HepG2 (cell line): Measurements from ENCODE around the gene PHKG1. TPM values are rescaled to one million over a fixed set of nuclear protein-coding genes. Genes with fewer than 3 reads are reported as not detected.

Source experiments
- ADNP ChIP-seq: sonication (generic); formaldehyde crosslinking; IDR thresholded peaks from 2 replicates; pipeline ENCODE4 v1.4.0; 2020; ENCODE audit warnings: missing genetic modification reagents
- CENPT ChIP-seq: sonication (generic); formaldehyde crosslinking; IDR thresholded peaks from 2 replicates; pipeline ENCODE4 v1.8.0; 2022; ENCODE audit warnings: low read depth, mild to moderate bottlenecking, moderate library complexity, missing genetic modification reagents
- FOXO4 ChIP-seq: sonication (generic); formaldehyde crosslinking; conservative IDR thresholded peaks from 2 replicates; pipeline ENCODE4 v1.8.1; 2023; ENCODE audit warnings: missing genetic modification reagents
- HNRNPL ChIP-seq: fragments of 200-400 bp; formaldehyde crosslinking; IDR thresholded peaks from 2 replicates; pipeline ENCODE4 v1.6.1; 2017; ENCODE audit warnings: mild to moderate bottlenecking, low read depth, low read length
- HNRNPUL1 ChIP-seq: fragments of 200-400 bp; formaldehyde crosslinking; IDR thresholded peaks from 2 replicates; pipeline ENCODE4 v1.6.1; 2017; ENCODE audit warnings: low read depth, mild to moderate bottlenecking, low read length, moderate library complexity
- HOXA3 ChIP-seq: sonication (generic); formaldehyde crosslinking; IDR thresholded peaks from 2 replicates; pipeline ENCODE4 v1.5.0; 2020; ENCODE audit warnings: missing genetic modification reagents
- NR1H2 ChIP-seq: sonication (generic); formaldehyde crosslinking; IDR thresholded peaks from 2 replicates; pipeline ENCODE4 v1.8.1; 2022; ENCODE audit warnings: low read depth, missing genetic modification reagents, borderline replicate concordance
- RARA ChIP-seq: IDR thresholded peaks from 2 replicates; pipeline ENCODE4 v1.6.1; 2016; ENCODE audit warnings: missing genetic modification reagents, missing compliant biosample characterization
- SIX4 ChIP-seq: sonication (generic); formaldehyde crosslinking; IDR thresholded peaks from 2 replicates; pipeline ENCODE4 v1.4.0; 2020; ENCODE audit warnings: missing genetic modification reagents
- SRSF9 ChIP-seq: fragments of 200-400 bp; formaldehyde crosslinking; IDR thresholded peaks from 2 replicates; pipeline ENCODE4 v1.6.1; 2018; ENCODE audit warnings: borderline replicate concordance, mild to moderate bottlenecking, low read depth, low read length; ENCODE audit not compliant: insufficient read depth, poor library complexity, severe bottlenecking
- ZFP36L1 ChIP-seq: sonication (generic); formaldehyde crosslinking; IDR thresholded peaks from 2 replicates; pipeline ENCODE4 v1.8.0; 2022; ENCODE audit warnings: mild to moderate bottlenecking, missing genetic modification reagents, moderate library complexity
- ZFP36L2 ChIP-seq: sonication (generic); formaldehyde crosslinking; IDR thresholded peaks from 2 replicates; pipeline ENCODE4 v1.4.0; 2020; ENCODE audit warnings: missing genetic modification reagents
- ZFX ChIP-seq: sonication (generic); formaldehyde crosslinking; IDR thresholded peaks from 2 replicates; pipeline ENCODE4 v1.4.0; 2020; ENCODE audit warnings: mild to moderate bottlenecking, low read depth, missing genetic modification reagents, moderate library complexity
- ZMYM2 ChIP-seq: sonication (generic); formaldehyde crosslinking; IDR thresholded peaks from 2 replicates; pipeline ENCODE4 v1.8.0; 2022; ENCODE audit warnings: mild to moderate bottlenecking, missing genetic modification reagents
- ZNF142 ChIP-seq: sonication (generic); formaldehyde crosslinking; IDR thresholded peaks from 2 replicates; pipeline ENCODE4 v1.4.0; 2020; ENCODE audit warnings: missing genetic modification reagents
- ZNF441 ChIP-seq: sonication (generic); formaldehyde crosslinking; IDR thresholded peaks from 2 replicates; pipeline ENCODE4 v1.7.0; 2021; ENCODE audit warnings: missing genetic modification reagents, borderline replicate concordance
- ZNF496 ChIP-seq: sonication (generic); formaldehyde crosslinking; IDR thresholded peaks from 2 replicates; pipeline ENCODE4 v1.8.1; 2023; ENCODE audit warnings: mild to moderate bottlenecking, moderate library complexity, missing genetic modification reagents; ENCODE audit not compliant: insufficient replicate concordance
- ZNF7 ChIP-seq: IDR thresholded peaks from 2 replicates; pipeline ENCODE4 v1.6.1; 2016; ENCODE audit warnings: missing biosample characterization, missing genetic modification reagents
- ZNF737 ChIP-seq: sonication (generic); formaldehyde crosslinking; IDR thresholded peaks from 2 replicates; pipeline ENCODE4 v1.5.0; 2020; ENCODE audit warnings: missing genetic modification reagents, mild to moderate bottlenecking, borderline replicate concordance
- polyA plus RNA-seq, 8 experiments: library from polyadenylated mRNA; depleted of rRNA in 3 of 8; stranded (reverse) in 7 of 8; unstranded in 1 of 8; fragments of >200 nt; fragmentation: Illumina TruSeq in 4 of 8; extraction: Trizol in 4 of 8; gene quantifications; 2 replicates each; pipeline versions ENCODE4 v1.2.1 to v1.2.3, GENCODE V29; 2011 to 2016; ENCODE audit warnings: low read depth in 4 of 8, missing spikeins in 1 of 8, mixed read lengths in 1 of 8; ENCODE audit not compliant: insufficient read depth in 1 of 8
- total RNA-seq, 5 experiments: library from RNA; depleted of rRNA; stranded (reverse); fragments of >200 nt; fragmentation: Illumina TruSeq; extraction: Trizol; gene quantifications; 2 replicates each; pipeline ENCODE4 v1.2.3, GENCODE V29; 2016; ENCODE audit warnings: low read depth in 1 of 5
- TF ChIP-seq, protein P1 (sequence below): sonication (generic); formaldehyde crosslinking; IDR thresholded peaks from 2 replicates; pipeline ENCODE4 v1.5.1; 2020; ENCODE audit warnings: mild to moderate bottlenecking, missing genetic modification reagents, borderline replicate concordance
- TF ChIP-seq, protein P2 (sequence below): sonication (generic); formaldehyde crosslinking; IDR thresholded peaks from 2 replicates; pipeline ENCODE4 v1.8.1; 2023; ENCODE audit warnings: mild to moderate bottlenecking, missing genetic modification reagents

Gene PHKG1
- total and polyA plus RNA-seq, 2 of the 13 experiments (the other 11 are each of a cell fraction or from before 2014, with no cell fraction given): 0.44 to 0.71 TPM

DNA sequence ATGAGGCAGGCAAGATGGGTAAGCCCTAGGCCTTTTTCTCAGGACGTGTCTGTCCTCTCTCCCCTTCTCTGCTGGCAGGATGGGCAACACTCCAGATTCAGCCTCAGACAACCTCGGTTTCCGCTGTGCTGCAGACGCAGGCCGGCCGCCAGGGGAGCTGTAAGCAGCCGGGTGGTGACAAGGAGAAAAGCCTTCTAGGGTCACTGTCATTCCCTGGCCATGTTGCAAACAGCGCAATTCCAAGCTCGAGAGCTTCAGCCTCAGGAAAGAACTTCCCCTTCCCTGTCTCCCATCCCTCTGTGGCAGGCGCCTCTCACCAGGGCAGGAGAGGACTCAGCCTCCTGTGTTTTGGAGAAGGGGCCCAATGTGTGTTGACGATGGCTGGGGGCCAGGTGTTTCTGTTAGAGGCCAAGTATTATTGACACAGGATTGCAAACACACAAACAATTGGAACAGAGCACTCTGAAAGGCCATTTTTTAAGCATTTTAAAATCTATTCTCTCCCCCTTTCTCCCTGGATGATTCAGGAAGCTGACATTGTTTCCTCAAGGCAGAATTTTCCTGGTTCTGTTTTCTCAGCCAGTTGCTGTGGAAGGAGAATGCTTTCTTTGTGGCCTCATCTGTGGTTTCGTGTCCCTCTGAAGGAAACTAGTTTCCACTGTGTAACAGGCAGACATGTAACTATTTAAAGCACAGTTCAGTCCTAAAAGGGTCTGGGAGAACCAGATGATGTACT lies 13.1 kb downstream of the PHKG1 start (continued):
- TF ChIP-seq, protein P1, sequence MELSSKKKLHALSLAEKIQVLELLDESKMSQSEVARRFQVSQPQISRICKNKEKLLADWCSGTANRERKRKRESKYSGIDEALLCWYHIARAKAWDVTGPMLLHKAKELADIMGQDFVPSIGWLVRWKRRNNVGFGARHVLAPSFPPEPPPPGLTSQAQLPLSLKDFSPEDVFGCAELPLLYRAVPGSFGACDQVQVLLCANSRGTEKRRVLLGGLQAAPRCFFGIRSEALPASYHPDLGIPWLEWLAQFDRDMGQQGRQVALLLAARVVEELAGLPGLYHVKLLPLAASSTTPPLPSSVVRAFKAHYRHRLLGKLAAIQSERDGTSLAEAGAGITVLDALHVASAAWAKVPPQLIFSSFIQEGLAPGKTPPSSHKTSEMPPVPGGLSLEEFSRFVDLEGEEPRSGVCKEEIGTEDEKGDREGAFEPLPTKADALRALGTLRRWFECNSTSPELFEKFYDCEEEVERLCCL: no peak
- TF ChIP-seq HNRNPUL1 (no peak), SIX4 (no peak), ZNF142 (CRISPR knock-in tag) (no peak), HNRNPL (no peak), FOXO4 (CRISPR knock-in tag) (no peak), ZNF7 (CRISPR knock-in tag) (no peak), RARA (CRISPR knock-in tag) (0 out of 2 replicates have a peak, but pooled peaks have one; percentile 33), ZMYM2 (CRISPR knock-in tag) (no peak), ZNF496 (CRISPR knock-in tag) (no peak), ADNP (CRISPR knock-in tag) (no peak), ZNF737 (no peak), ZFP36L1 (CRISPR knock-in tag) (no peak), ZNF441 (no peak), SRSF9 (no peak), ZFP36L2 (CRISPR knock-in tag) (no peak), ZFX (peak; percentile 34), NR1H2 (no peak), CENPT (CRISPR knock-in tag) (no peak), HOXA3 (CRISPR knock-in tag) (0 out of 2 replicates have a peak, but pooled peaks have one; percentile 16)
- TF ChIP-seq, protein P2, sequence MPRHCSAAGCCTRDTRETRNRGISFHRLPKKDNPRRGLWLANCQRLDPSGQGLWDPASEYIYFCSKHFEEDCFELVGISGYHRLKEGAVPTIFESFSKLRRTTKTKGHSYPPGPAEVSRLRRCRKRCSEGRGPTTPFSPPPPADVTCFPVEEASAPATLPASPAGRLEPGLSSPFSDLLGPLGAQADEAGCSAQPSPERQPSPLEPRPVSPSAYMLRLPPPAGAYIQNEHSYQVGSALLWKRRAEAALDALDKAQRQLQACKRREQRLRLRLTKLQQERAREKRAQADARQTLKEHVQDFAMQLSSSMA (CRISPR knock-in tag): no peak
